K562 (cell line): Measurements from ENCODE around the gene ZDHHC8.
A peak's percentile ranks its signal among the peaks of the same experiment; 100 is the strongest.

Experiments
- BRCA1 ChIP-seq, 2 experiments: fragments of 450-650 bp in 1 of 2; sonication (generic) in 1 of 2; formaldehyde crosslinking in 1 of 2; IDR thresholded peaks; 2 replicates each; pipeline versions ENCODE4 v1.5.0 to v1.6.1; 2017 to 2020; ENCODE audit warnings: mild to moderate bottlenecking in 1 of 2, missing genetic modification reagents in 1 of 2
- CBFB ChIP-seq: sonication (generic); formaldehyde crosslinking; IDR thresholded peaks from 2 replicates; pipeline ENCODE4 v1.4.0; 2020; ENCODE audit warnings: mild to moderate bottlenecking, missing genetic modification reagents
- CCNT2 ChIP-seq: IDR thresholded peaks from 2 replicates; pipeline ENCODE4 v1.6.1; 2011; ENCODE audit warnings: borderline replicate concordance, low read depth, mild to moderate bottlenecking, moderate library complexity, mixed read lengths, low read length; ENCODE audit not compliant: insufficient read length; ENCODE audit errors: extremely low read depth
- SP2 ChIP-seq: IDR thresholded peaks from 2 replicates; pipeline ENCODE4 v1.6.1; 2011; ENCODE audit warnings: mild to moderate bottlenecking, low read depth, low read length, moderate library complexity; ENCODE audit not compliant: poor library complexity, severe bottlenecking; ENCODE audit errors: extremely low read depth
- TAF9B ChIP-seq: fragments of 450-650 bp; IDR thresholded peaks from 2 replicates; pipeline ENCODE4 v1.6.1; 2018; ENCODE audit warnings: mild to moderate bottlenecking; ENCODE audit not compliant: partially characterized antibody
- TEAD1 ChIP-seq, 2 experiments: fragments of 450-650 bp in 1 of 2; sonication (generic) in 1 of 2; formaldehyde crosslinking; IDR thresholded peaks; 2 replicates each; pipeline versions ENCODE4 v1.4.0 to v1.8.0; 2020 to 2022; ENCODE audit warnings: mild to moderate bottlenecking in 2 of 2, missing genetic modification reagents in 1 of 2
- ZNF778 ChIP-seq: fragments of 450-650 bp; formaldehyde crosslinking; IDR thresholded peaks from 2 replicates; pipeline ENCODE4 v1.4.0; 2020; ENCODE audit warnings: mild to moderate bottlenecking, moderate library complexity
- TF ChIP-seq, protein P1 (sequence below), 3 experiments: IDR thresholded peaks in 2 of 3; conservative IDR thresholded peaks in 1 of 3; 2 replicates each; pipeline ENCODE4 v1.5.1; 2011 to 2012; ENCODE audit warnings: low read length in 3 of 3, mild to moderate bottlenecking in 3 of 3, control low read depth in 2 of 3, improper control_type of control experiment in 1 of 3, inconsistent platforms in 1 of 3, low read depth in 1 of 3, mixed read lengths in 1 of 3, moderate library complexity in 1 of 3; ENCODE audit not compliant: insufficient read depth in 2 of 3

DNA sequence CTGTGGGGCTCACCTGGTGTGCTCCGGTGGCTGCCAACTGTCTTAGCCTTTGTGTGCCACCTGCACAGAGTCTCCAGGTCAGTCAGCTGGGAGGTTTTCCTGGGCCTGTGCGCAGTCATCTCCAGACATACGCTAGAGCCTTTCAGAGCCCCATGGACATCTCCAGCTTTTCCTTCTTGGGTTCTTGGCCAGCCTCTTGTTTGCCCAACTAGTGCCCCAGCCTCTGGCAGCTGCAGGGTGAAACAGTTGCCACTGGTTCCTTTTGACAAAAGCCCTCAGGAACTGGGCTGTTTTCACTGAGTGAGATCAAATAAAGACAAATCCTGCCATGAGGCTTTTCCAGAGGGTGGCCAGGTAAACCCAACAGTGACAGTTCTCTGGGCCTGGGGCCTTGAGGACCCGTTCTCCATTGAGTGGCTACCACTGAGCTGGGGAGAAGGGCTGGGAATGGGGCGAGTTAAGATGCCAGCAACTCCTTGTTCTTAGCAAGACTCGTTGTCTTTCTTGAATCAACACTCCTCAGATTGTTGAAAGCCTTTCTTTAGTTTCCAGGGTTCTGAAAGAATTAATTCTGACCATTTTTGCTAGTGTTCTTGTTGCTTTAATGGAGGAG, 32.4 kb upstream of the ZDHHC8 start:
- TF ChIP-seq ZNF778 (CRISPR knock-in tag) (no peak), CCNT2 (no peak), BRCA1 (IDR thresholded peaks at IDR 0.05) (no peak), BRCA1 (CRISPR knock-in tag; IDR thresholded peaks at IDR 0.05) (peak; percentile 62), CBFB (CRISPR knock-in tag) (no peak), TAF9B (no peak), SP2 (no peak), TEAD1 (CRISPR knock-in tag; IDR thresholded peaks at IDR 0.05) (no peak)
- TF ChIP-seq, protein P1, sequence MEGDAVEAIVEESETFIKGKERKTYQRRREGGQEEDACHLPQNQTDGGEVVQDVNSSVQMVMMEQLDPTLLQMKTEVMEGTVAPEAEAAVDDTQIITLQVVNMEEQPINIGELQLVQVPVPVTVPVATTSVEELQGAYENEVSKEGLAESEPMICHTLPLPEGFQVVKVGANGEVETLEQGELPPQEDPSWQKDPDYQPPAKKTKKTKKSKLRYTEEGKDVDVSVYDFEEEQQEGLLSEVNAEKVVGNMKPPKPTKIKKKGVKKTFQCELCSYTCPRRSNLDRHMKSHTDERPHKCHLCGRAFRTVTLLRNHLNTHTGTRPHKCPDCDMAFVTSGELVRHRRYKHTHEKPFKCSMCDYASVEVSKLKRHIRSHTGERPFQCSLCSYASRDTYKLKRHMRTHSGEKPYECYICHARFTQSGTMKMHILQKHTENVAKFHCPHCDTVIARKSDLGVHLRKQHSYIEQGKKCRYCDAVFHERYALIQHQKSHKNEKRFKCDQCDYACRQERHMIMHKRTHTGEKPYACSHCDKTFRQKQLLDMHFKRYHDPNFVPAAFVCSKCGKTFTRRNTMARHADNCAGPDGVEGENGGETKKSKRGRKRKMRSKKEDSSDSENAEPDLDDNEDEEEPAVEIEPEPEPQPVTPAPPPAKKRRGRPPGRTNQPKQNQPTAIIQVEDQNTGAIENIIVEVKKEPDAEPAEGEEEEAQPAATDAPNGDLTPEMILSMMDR (IDR thresholded peaks at IDR 0.05 in 2 of 3, conservative IDR thresholded peaks at IDR 0.05 in 1 of 3; ENCODE audit: insufficient read depth in 2 of 3, low read depth in 1 of 3, low read length in 3 of 3): no peak
